Fibroblast of the conjunctiva (primary cell): ENCODE measurements around the gene CDH3.
A peak's percentile ranks its signal among the peaks of the same experiment; 100 is the strongest.
"Not testable (repeated sequence)": the region's sequence is repeated elsewhere in the genome, so short reads cannot be mapped to it uniquely, and the experiment has no call there.

Experiments
- DNase-seq: peaks from one replicate; pipeline ENCODE4 v3.0.0-alpha.2; 2010; ENCODE audit warnings: low read depth

Gene CDH3

GRCh38 chr16:68704232-68704867 lies 59.2 kb downstream of the CDH3 start:
- peak; percentile 31 for DNase-seq

GRCh38 chr16:68707340-68708152 lies 62.4 kb downstream of the CDH3 start:
- DNase-seq: no peak

DNA sequence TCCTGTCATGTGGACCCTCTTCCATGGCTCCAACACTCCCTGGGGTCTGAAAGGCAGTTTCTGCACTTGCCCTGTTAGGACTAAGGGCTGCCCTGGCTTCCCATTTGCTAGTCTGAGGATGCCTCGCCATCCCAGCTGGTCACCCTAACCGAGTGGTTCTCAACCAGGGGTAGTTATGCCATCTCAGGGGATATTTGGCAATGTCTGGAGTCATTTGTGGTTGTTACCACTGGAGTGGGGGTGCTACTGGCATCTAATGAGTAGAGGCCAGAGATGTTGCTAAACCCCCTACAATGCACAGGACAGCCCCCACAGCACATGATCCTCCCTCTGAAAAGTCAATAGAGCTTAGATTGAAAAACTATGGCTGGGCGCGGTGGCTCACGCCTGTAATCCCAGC lies 65.1 kb downstream of the CDH3 start:
- DNase-seq: no peak

DNA sequence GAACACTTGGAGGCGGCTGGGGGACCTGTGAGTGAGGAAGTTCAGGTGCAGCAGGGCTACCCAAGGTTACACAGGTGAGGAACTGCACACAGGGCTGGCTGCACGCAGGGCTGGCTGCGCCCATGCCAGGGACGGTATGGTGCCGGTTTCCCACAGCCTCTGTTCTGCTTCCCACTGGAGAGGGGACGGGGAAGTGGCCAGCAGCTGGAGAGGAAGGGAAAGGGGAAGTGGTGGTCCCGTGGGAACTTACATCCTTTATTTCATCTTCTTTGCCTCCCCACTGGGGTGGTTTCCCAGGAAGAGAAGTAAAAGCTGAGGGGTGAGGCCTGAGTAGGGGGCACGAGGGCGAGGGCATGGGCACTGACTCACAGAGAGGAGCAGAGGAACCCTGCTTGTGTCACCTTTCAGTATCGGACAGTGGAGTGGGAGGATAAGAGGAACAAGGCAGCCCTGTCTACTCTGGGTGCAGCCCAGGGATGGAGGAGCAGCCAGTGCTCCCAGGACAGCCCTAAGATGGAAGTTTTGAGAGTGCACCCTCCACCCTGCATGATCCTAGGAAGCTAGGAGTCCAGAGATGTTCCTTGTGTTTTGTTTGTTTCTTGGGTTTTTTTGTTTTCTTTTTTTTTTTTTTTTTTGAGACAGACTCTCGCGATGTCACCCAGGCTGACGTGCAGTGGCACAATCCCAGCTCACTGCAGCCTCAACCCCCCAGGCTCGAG lies 66.5 kb downstream of the CDH3 start:
- DNase-seq: no peak

- DNase-seq: no peak
Observed at GRCh38 chr16:68713361-68713760, 68.3 kb downstream of the CDH3 start.

DNA sequence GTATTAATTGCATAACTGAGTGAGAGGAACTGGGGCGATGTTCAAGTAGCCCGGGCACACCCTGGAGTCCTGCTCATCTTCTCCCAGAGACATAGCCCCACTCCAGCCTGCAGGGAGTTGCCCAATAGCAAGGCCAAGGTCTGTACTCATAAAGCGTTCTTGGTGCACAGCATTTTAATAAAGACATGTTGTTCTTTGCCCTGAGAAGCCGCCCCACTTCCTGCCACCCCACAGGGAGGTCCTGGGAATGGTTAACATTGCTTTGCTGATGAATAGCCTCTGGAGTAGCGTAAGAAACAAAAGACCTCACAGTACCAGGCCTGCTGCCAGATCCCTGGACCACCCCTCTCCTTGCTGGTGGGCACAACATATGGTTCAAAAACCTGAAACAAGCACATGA lies 70.4 kb downstream of the CDH3 start:
- no peak for DNase-seq

- not testable (repeated sequence) for DNase-seq
Observed at GRCh38 chr16:68716516-68716915, 71.4 kb downstream of the CDH3 start.

DNA sequence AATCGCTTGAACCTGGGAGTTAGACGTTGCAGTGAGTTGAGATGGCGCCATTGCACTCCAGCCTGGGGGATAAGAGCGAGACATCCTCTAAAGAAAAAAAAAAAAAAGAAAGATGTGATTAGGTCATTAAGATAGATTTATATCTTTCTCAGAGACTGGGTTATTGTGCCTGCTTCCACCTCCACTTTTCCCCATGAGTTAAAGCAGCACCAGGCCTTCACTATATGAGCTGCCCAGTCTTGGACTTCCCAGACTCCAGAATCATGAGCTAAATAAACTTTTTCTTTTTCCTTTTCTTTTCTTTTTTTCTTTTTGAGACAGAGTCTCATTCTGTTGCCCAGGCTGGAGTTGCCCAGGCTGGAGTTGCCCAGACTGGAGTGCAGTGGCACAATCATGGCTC lies 72.6 kb downstream of the CDH3 start:
- no peak for DNase-seq

GRCh38 chr16:68718590-68718989 lies 73.5 kb downstream of the CDH3 start:
- no peak for DNase-seq

DNA sequence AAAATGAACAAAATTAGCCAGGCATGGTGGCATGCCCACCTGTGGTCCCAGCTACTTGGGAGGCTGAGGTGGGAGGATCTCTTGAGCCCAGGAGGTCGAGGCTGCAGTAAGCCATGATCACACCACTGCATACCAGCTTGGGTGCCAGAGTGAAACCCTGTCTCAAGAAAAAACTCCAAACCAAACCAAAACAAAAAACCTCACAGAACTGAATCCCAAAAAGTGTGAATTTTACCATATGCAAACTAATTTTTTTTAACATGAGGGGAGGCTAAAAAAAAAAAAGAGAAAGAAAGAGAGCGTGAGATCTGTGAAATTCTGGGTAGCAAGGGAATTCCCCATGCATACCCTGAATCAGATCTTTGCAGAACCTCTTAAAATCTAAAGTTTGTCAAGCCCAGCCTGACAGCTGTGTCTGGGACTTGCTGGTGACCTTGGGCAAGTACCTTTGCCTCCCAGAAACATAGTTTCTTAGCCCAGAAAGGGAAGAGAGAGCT lies 74.9 kb downstream of the CDH3 start:
- DNase-seq: no peak

DNA sequence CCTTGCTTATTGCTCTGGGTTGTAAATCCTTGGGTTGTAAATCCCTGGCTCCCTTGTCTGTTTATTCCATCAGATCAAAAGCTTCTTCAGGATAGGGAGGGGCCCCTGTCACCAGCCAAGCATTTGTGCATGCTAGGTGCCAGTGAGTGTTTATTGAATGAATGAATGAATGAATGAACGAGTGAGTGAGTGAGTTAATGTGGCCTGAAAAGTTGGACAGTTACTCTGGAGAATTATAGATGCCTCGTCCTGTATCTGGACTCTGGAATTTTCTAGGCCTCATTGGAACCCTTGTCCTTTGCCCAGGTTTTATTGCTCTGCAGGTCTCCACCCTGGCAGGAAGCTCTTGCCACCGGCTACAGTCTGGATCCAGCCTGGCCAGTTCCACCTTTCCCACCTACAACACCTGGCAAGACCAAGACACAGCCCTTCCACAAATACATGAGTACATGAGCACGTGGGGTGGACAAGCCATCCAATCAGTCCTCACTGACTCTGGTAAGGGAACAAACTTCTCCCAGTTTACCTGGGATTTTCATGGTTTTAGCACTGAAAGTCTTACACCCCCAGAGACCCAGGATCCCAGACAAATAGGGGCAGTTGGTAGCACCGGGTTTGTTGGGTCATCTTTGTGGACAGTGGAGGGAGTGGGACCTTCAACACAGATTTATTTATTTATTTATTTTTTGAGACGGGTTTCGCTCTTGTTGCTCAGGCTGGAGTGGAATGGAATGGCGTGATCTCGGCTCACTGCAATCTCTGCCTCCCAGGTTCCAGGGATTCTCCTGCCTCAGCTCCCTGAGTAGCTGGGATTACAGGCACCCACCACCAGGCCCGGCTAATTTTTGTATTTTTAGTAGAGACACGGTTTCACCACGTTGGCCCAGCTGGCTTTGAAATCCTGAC lies 77.3 kb downstream of the CDH3 start:
- no peak for DNase-seq

DNA sequence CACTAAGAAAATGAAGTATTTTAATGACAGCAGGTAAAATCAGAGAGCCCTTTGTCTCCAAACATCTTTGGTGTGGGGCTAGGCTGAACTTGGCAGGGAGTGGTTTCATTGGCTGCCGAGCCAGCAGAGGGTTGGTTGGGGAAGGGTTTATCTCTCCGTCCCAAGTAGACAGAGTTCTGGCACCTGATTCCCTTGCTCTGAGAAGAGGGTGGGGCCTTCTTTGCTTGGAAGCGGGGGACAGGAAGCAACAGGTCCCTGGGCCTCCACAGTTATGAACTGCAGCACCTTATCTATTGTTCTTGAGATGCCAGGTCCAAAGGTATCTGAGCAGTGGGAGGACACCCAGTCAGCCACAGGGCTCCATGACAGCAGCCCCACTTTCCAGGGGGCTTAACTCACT lies 79.7 kb downstream of the CDH3 start:
- DNase-seq: no peak

- no peak for DNase-seq
Observed at GRCh38 chr16:68728523-68728922, 83.4 kb downstream of the CDH3 start.

GRCh38 chr16:68731637-68732036 lies 86.5 kb downstream of the CDH3 start:
- no peak for DNase-seq

- no peak for DNase-seq
Observed at GRCh38 chr16:68732042-68732680, 87.1 kb downstream of the CDH3 start.

GRCh38 chr16:68732741-68733399 lies 87.8 kb downstream of the CDH3 start:
- DNase-seq: no peak

DNA sequence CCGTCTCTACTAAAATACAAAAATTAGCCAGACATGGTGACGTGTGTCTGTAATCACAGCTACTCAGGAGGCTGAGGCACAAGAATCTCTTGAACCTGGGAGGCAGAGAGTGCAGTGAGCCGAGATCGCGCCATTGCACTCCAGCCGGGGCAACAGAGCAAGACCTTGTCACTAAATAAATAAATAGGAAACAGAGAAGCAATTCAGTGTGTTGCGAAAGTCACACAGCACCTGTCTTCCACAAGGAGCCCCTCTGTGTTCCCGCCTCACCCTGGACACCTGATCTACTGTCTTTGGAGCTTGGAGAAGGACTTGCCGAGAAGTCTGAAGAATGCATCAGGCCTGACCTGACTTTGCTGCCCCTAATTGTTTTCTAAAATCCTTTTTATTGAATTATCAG lies 88.5 kb downstream of the CDH3 start:
- no peak for DNase-seq

- no peak for DNase-seq
Observed at GRCh38 chr16:68734782-68735181, 89.7 kb downstream of the CDH3 start.

GRCh38 chr16:68736561-68736960 lies 91.5 kb downstream of the CDH3 start:
- no peak for DNase-seq

- DNase-seq: no peak
Observed at GRCh38 chr16:68737046-68737729, 92.1 kb downstream of the CDH3 start, which contains the start of gene CDH1. TSS of gene CDH1 (plus strand) at chr16:68737292. CDS start at chr16:68737416, 124 bp downstream.
